ENCODE measurements around the gene C19orf53. TPM values are rescaled to one million over a fixed set of nuclear protein-coding genes. Genes with fewer than 3 reads are reported as not detected.
A peak's percentile ranks its signal among the peaks of the same experiment; 100 is the strongest.

Gene C19orf53
- total and polyA plus RNA-seq, 10 of the 15 experiments (the other 5 are each of a cell fraction or from before 2014, with no cell fraction given) = 109 to 449 (median 218) TPM

DNA sequence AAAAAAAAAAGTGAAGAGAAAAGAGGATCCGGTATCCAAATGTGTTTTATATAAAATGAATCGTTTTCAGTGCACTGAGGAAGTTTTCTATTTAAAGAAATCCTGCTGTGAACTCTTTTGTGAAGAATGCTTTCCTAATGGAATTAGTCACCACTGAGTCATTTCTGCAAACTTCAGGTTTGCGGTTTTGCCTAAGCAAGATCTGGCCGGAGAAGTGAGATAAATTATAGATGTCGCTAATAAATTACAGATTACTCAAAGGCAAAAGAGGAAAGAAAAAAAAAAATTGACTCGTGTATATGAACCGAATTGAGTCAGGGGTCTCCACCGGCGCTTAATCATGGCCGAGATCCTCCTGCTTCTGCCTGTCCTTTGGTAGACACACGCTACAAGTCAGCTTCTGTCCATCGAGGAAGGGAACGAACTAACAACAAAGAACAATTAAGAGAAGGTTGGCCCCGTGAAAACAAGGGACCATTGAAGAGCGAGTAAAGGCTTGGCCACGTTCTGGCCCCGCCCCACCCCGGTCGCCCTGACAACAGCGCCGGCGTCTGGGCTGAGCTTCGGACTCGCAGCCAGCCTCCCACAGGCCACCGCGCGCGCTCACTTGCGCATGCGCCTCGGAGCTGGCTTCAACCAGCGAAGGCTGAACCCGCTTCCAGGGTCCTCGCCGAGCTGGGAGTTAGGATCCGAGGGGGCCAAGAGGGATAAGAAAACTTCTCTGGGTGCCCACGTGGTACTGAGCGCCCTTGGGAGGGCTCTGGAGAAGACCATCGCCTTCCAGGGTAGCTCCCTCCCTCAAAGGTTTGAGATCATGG is 42.9 kb upstream of the C19orf53 start (continued):
- TF ChIP-seq POLR2AphosphoS2 (IDR thresholded peaks at IDR 0.05; ENCODE audit: low read depth, low read length) = peak; percentile 70
- peak; percentile 64; the same call in 1 of the 2 replicates for TF ChIP-seq POLR2AphosphoS5 (IDR thresholded peaks at IDR 0.05; ENCODE audit: low read length)
- peak; percentile 79 for TF ChIP-seq MTA2 (IDR thresholded peaks at IDR 0.05; ENCODE audit: low read depth)
- TF ChIP-seq MEF2B (IDR thresholded peaks at IDR 0.05; ENCODE audit: partially characterized antibody, poor library complexity, severe bottlenecking) = peak; percentile 49
- peak; percentile 92 for TF ChIP-seq ZNF687 (IDR thresholded peaks at IDR 0.05)
- TF ChIP-seq REST (IDR thresholded peaks at IDR 0.05; ENCODE audit: low read depth, low read length) = no peak
- no peak for TF ChIP-seq NFYA (IDR thresholded peaks at IDR 0.05; ENCODE audit: borderline replicate concordance, low read depth, low read length)
- peak in 1 of 2 experiments; percentile 59; a peak in 1 of 4 replicates for TF ChIP-seq SRF (IDR thresholded peaks at IDR 0.05; ENCODE audit: low read depth in 2 of 2, low read length in 2 of 2)
- peak; percentile 89 for TF ChIP-seq IKZF1 (conservative IDR thresholded peaks at IDR 0.05)
- no peak for TF ChIP-seq ZBTB4 (CRISPR knock-in tag; IDR thresholded peaks at IDR 0.05)
- TF ChIP-seq, protein P1, sequence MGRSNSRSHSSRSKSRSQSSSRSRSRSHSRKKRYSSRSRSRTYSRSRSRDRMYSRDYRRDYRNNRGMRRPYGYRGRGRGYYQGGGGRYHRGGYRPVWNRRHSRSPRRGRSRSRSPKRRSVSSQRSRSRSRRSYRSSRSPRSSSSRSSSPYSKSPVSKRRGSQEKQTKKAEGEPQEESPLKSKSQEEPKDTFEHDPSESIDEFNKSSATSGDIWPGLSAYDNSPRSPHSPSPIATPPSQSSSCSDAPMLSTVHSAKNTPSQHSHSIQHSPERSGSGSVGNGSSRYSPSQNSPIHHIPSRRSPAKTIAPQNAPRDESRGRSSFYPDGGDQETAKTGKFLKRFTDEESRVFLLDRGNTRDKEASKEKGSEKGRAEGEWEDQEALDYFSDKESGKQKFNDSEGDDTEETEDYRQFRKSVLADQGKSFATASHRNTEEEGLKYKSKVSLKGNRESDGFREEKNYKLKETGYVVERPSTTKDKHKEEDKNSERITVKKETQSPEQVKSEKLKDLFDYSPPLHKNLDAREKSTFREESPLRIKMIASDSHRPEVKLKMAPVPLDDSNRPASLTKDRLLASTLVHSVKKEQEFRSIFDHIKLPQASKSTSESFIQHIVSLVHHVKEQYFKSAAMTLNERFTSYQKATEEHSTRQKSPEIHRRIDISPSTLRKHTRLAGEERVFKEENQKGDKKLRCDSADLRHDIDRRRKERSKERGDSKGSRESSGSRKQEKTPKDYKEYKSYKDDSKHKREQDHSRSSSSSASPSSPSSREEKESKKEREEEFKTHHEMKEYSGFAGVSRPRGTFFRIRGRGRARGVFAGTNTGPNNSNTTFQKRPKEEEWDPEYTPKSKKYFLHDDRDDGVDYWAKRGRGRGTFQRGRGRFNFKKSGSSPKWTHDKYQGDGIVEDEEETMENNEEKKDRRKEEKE (IDR thresholded peaks at IDR 0.05) = no peak
- TF ChIP-seq SMARCA5 (IDR thresholded peaks at IDR 0.05) = no peak
- TF ChIP-seq BCL11A (IDR thresholded peaks at IDR 0.05; ENCODE audit: low read depth, low read length) = peak; percentile 85
- peak; percentile 95 for TF ChIP-seq SIN3A (IDR thresholded peaks at IDR 0.05; ENCODE audit: low read depth, low read length)
- TF ChIP-seq TCF7 (IDR thresholded peaks at IDR 0.05; ENCODE audit: borderline replicate concordance) = peak; percentile 57; the same call in 1 of the 2 replicates

Measured in GM12878 (cell line).